GM18520 (cell line): ENCODE results near the gene SEMA3B.

ENCODE experiments used
- ATAC-seq: cut with Tn5 transposase; IDR thresholded peaks from one replicate; pipeline ENCODE4 v1.9.1; 2021; ENCODE audit not compliant: unreplicated experiment

The SEMA3B gene

GRCh38 chr3:50292159-50293078 is 23.5 kb downstream of the SEMA3B start, which contains the start of gene IFRD2:
TSS of gene IFRD2 (minus strand) at chr3:50292429. CDS start at chr3:50292274, 155 bp downstream.
- ATAC-seq, result peak; percentile 93

GRCh38 chr3:50293079-50293801 is 24.3 kb downstream of the SEMA3B start:
- ATAC-seq, result no peak

- ATAC-seq, result no peak
Observed at GRCh38 chr3:50294089-50294488, 25.1 kb downstream of the SEMA3B start.

GRCh38 chr3:50294492-50295403 is 25.8 kb downstream of the SEMA3B start:
- ATAC-seq, result no peak

GRCh38 chr3:50295553-50296431 is 26.8 kb downstream of the SEMA3B start:
- ATAC-seq, result no peak

- ATAC-seq, result no peak
Observed at GRCh38 chr3:50296721-50297383, 27.9 kb downstream of the SEMA3B start.

GRCh38 chr3:50297384-50297775 is 28.4 kb downstream of the SEMA3B start:
- no peak for ATAC-seq

GRCh38 chr3:50297896-50298725 is 29.2 kb downstream of the SEMA3B start:
- ATAC-seq, result no peak

GRCh38 chr3:50298836-50299637 is 30.1 kb downstream of the SEMA3B start, which contains the start of the genes HYAL3 and NAA80:
TSS of gene HYAL3 (minus strand) at chr3:50299405. CDS start at chr3:50295602, 3,803 bp downstream.
TSS of gene NAA80 (minus strand) at chr3:50299405. CDS start at chr3:50297463, 1,942 bp downstream.
- ATAC-seq, result peak; percentile 72

GRCh38 chr3:50299638-50299928 is 30.6 kb downstream of the SEMA3B start:
- no peak for ATAC-seq

- ATAC-seq, result no peak
Observed at GRCh38 chr3:50299929-50300680, 31.2 kb downstream of the SEMA3B start.

- ATAC-seq, result no peak
Observed at GRCh38 chr3:50300681-50301254, 31.8 kb downstream of the SEMA3B start.

- no peak for ATAC-seq
Observed at GRCh38 chr3:50302095-50303012, 33.4 kb downstream of the SEMA3B start.

GRCh38 chr3:50303013-50303815 is 34.3 kb downstream of the SEMA3B start, which contains the start of gene HYAL1:
TSS of gene HYAL1 (minus strand) at chr3:50303574. CDS start at chr3:50302956, 618 bp downstream.
- ATAC-seq, result no peak

- no peak for ATAC-seq
Observed at GRCh38 chr3:50304601-50305000, 35.7 kb downstream of the SEMA3B start.
